Suppressor macrophage treated with lipopolysaccharide for 4 hours (primary cell): ENCODE results near the gene MAGI1.
"Not testable (repeated sequence)": the region's sequence is repeated elsewhere in the genome, so short reads cannot be mapped to it uniquely, and the experiment has no call there.

Experiments
- DNase-seq: peaks from one replicate; pipeline ENCODE4 v3.0.0-alpha.2; 2020

Gene MAGI1

GRCh38 chr3:65549626-65549959 lies 489.1 kb downstream of the MAGI1 start:
- DNase-seq, result no peak

GRCh38 chr3:65548848-65549625 lies 489.7 kb downstream of the MAGI1 start:
- no peak for DNase-seq

GRCh38 chr3:65545429-65545828 lies 493.3 kb downstream of the MAGI1 start:
- no peak for DNase-seq

- not testable (repeated sequence) for DNase-seq
Measured at GRCh38 chr3:65543391-65543790, 495.3 kb downstream of the MAGI1 start.

GRCh38 chr3:65540666-65541065 lies 498.1 kb downstream of the MAGI1 start:
- DNase-seq, result no peak

GRCh38 chr3:65539616-65540015 lies 499.1 kb downstream of the MAGI1 start:
- DNase-seq, result no peak

- no peak for DNase-seq
Measured at GRCh38 chr3:65538101-65538500, 500.6 kb downstream of the MAGI1 start.

GRCh38 chr3:65537109-65537508 lies 501.6 kb downstream of the MAGI1 start:
- no peak for DNase-seq

GRCh38 chr3:65535260-65535659 lies 503.5 kb downstream of the MAGI1 start:
- DNase-seq, result no peak

GRCh38 chr3:65534805-65535204 lies 503.9 kb downstream of the MAGI1 start:
- no peak for DNase-seq

- DNase-seq, result no peak
Measured at GRCh38 chr3:65532749-65533148, 506.0 kb downstream of the MAGI1 start.

- no peak for DNase-seq
Measured at GRCh38 chr3:65532215-65532614, 506.5 kb downstream of the MAGI1 start.

GRCh38 chr3:65531499-65531898 lies 507.2 kb downstream of the MAGI1 start:
- no peak for DNase-seq

GRCh38 chr3:65526656-65527055 lies 512.1 kb downstream of the MAGI1 start:
- no peak for DNase-seq

GRCh38 chr3:65524584-65524983 lies 514.1 kb downstream of the MAGI1 start:
- no peak for DNase-seq

- DNase-seq, result no peak
Measured at GRCh38 chr3:65523878-65524277, 514.8 kb downstream of the MAGI1 start.

GRCh38 chr3:65521032-65521431 lies 517.7 kb downstream of the MAGI1 start:
- DNase-seq, result no peak

GRCh38 chr3:65516998-65517397 lies 521.7 kb downstream of the MAGI1 start:
- DNase-seq, result no peak

GRCh38 chr3:65514317-65514716 lies 524.4 kb downstream of the MAGI1 start:
- not testable (repeated sequence) for DNase-seq

- not testable (repeated sequence) for DNase-seq
Measured at GRCh38 chr3:65509423-65509794, 529.3 kb downstream of the MAGI1 start.

- no peak for DNase-seq
Measured at GRCh38 chr3:65508750-65509422, 529.8 kb downstream of the MAGI1 start.

GRCh38 chr3:65507437-65507836 lies 531.3 kb downstream of the MAGI1 start:
- no peak for DNase-seq

GRCh38 chr3:65503776-65504175 lies 534.9 kb downstream of the MAGI1 start:
- DNase-seq, result no peak

GRCh38 chr3:65502526-65502925 lies 536.2 kb downstream of the MAGI1 start:
- DNase-seq, result no peak
